ENCODE measurements around the gene AGPAT4. TPM values are rescaled to one million over a fixed set of nuclear protein-coding genes. Genes with fewer than 3 reads are reported as not detected.

Gene AGPAT4
- total and polyA plus RNA-seq, 2 donors (not counting 3 experiments of a cell fraction or from before 2014, with no cell fraction given): 10.2 to 15.2 TPM

- H2AFZ ChIP-seq (ENCODE audit: low read depth, low read length): no peak overlapping the region
- FAIRE-seq (no peak), DNase-seq (ENCODE audit: low read depth, low spot score) (no peak)
- H3K9me3 ChIP-seq (replicated peaks; ENCODE audit: control insufficient read depth, insufficient read depth, low read length): no peaks in the 10 kb centered on the region
- dilution Hi-C loops (cut with MboI; ENCODE audit: extremely low pct_ligation_motif_present, low sequenced_read_pairs): no loop called here
- H3K4me1 ChIP-seq (ENCODE audit: control insufficient read depth, extremely low read depth, insufficient read depth, low read length): no peaks in the 10 kb centered on the region
- H3K27ac ChIP-seq (ENCODE audit: insufficient read depth, low read depth, low read length): no peak overlapping the region
- no peak overlapping the region for H3K4me2 ChIP-seq (ENCODE audit: insufficient read depth, low read length)
- intact Hi-C loops (cut with micrococcal nuclease): no loop called here
- H3K27me3 ChIP-seq (ENCODE audit: control insufficient read depth in 2 of 2, insufficient read depth in 2 of 2, low read length in 2 of 2): no peaks in the 10 kb centered on the region
- H4K20me1 ChIP-seq (replicated peaks; ENCODE audit: control insufficient read depth, extremely low read depth, insufficient read depth, low read length): no peaks in the 10 kb centered on the region
- H3K36me3 ChIP-seq (ENCODE audit: control insufficient read depth in 2 of 2, extremely low read depth in 1 of 2, insufficient read depth in 2 of 2, low read length in 2 of 2): no peaks in the 10 kb centered on the region
- H3K4me3 ChIP-seq (replicated peaks in 1 of 3; ENCODE audit: insufficient read depth in 1 of 3, low read depth in 1 of 3, low read length in 3 of 3): no peak overlapping the region
- TF ChIP-seq JUN (IDR thresholded peaks at IDR 0.05; ENCODE audit: borderline replicate concordance, insufficient read depth, insufficient read length, low read depth) (no peak), EZH2 (IDR thresholded peaks at IDR 0.05; ENCODE audit: borderline replicate concordance, low read depth, low read length, severe bottlenecking) (no peak), GATA2 (IDR thresholded peaks at IDR 0.05; ENCODE audit: insufficient read depth, insufficient read length, low read depth, low read length) (no peak), POLR2A (IDR thresholded peaks at IDR 0.05; ENCODE audit: low read depth, low read length) (no peak), FOS (IDR thresholded peaks at IDR 0.05; ENCODE audit: borderline replicate concordance, insufficient read depth, low read length) (no peak), CTCF (IDR thresholded peaks at IDR 0.05; ENCODE audit: extremely low read depth in 1 of 2, insufficient read depth in 1 of 2, low read depth in 1 of 2, low read length in 2 of 2) (no peak), MAX (IDR thresholded peaks at IDR 0.05; ENCODE audit: insufficient read depth, insufficient read length) (no peak), POLR2AphosphoS5 (IDR thresholded peaks at IDR 0.05; ENCODE audit: insufficient read depth, low read depth, low read length) (no peak), MYC (IDR thresholded peaks at IDR 0.05; ENCODE audit: low read depth, low read length) (no peak)
- BruUV-seq (replicated peaks): no TSS peak
- H3K9ac ChIP-seq (replicated peaks; ENCODE audit: extremely low read depth, insufficient read depth, low read length): no peak overlapping the region
- no peaks in the 10 kb centered on the region for H3K9me1 ChIP-seq (replicated peaks; ENCODE audit: control insufficient read depth, extremely low read depth, insufficient read depth, low read length)
- H3K79me2 ChIP-seq (ENCODE audit: control insufficient read depth, insufficient read depth, low read length): peaks cover under 1% of the 10 kb centered on the region
- POLR2A ChIA-PET: no interaction called here
- CTCF ChIA-PET: no interaction called here
These were observed 29.1 kb downstream of the AGPAT4 start for GRCh38 chr6:161244725-161245124.
